GM12878 (cell line): Measurements from ENCODE around the gene FAM90A1. TPM values are rescaled to one million over a fixed set of nuclear protein-coding genes. Genes with fewer than 3 reads are reported as not detected.
"Not testable (repeated sequence)": the region's sequence is repeated elsewhere in the genome, so short reads cannot be mapped to it uniquely, and the experiment has no call there.

Experiments used
- ATAC-seq: fragments of 200-7000 bp; cut with Tn5 transposase; 3 replicates; pipeline ENCODE4 v1.9.1; 2020; ENCODE audit warnings: mild to moderate bottlenecking, moderate library complexity
- BruUV-seq: library from RNA; stranded (reverse); fragments of 400-500 nt; replicated peaks from 2 replicates; lab custom pipeline; 2021; lab: Mats Ljungman, UMichigan
- CTCF ChIA-PET: fragments of 300-600 bp; sonication (Branson Sonifier 250); formaldehyde crosslinking; extraction: SDS; loops from one replicate; lab custom pipeline; 2021; ENCODE audit warnings: inconsistent platforms; lab: Yijun Ruan, JAX
- POLR2A ChIA-PET: fragments of 350-600 bp; formaldehyde crosslinking; extraction: SDS; loops from one replicate; lab custom pipeline; 2021; ENCODE audit warnings: inconsistent platforms; lab: Charles Lee
- RAD21 ChIA-PET: fragments of 300-600 bp; sonication (Branson Sonifier 250); formaldehyde crosslinking; loops from one replicate; lab custom pipeline; 2023; ENCODE audit warnings: antibody characterized with exemption; ENCODE audit not compliant: unreplicated experiment; lab: Charles Lee
- SMC1A ChIA-PET: fragments of 300-600 bp; sonication (Branson Sonifier 250); formaldehyde crosslinking; loops from one replicate; lab custom pipeline; 2023; ENCODE audit not compliant: unreplicated experiment, uncharacterized antibody; lab: Charles Lee
- DNase-seq: peaks from one replicate; pipeline ENCODE4 v3.0.0-alpha.2; 2011; ENCODE audit warnings: low read depth, low spot score
- FAIRE-seq: peaks from 3 replicates; lab custom pipeline; 2011; peaks lifted over from hg19 to GRCh38; lab: Jason Lieb, UNC
- H2AFZ ChIP-seq: 2 replicates; pipeline ENCODE4 v1.6.0; 2011; ENCODE audit warnings: low read depth, low read length, control low read depth; ENCODE audit not compliant: control insufficient read depth
- H3K27ac ChIP-seq: 2 replicates; pipeline ENCODE4 v1.5.1; 2011; ENCODE audit warnings: control low read depth; ENCODE audit not compliant: control insufficient read depth, insufficient read depth
- H3K27me3 ChIP-seq, 2 experiments: replicated peaks in 1 of 2; 2 replicates each; pipeline versions ENCODE4 v1.6.0 to v1.6.1; 2011; ENCODE audit warnings: low read length in 1 of 2; ENCODE audit not compliant: control insufficient read depth in 2 of 2, insufficient read depth in 2 of 2
- H3K36me3 ChIP-seq, 2 experiments: 2 replicates each; pipeline ENCODE4 v1.5.1; 2011; ENCODE audit warnings: low read length in 1 of 2; ENCODE audit not compliant: control insufficient read depth in 2 of 2, insufficient read depth in 2 of 2
- H3K4me1 ChIP-seq: 2 replicates; pipeline ENCODE4 v1.6.1; 2011; ENCODE audit warnings: mild to moderate bottlenecking, low read length, moderate library complexity, mixed read lengths; ENCODE audit not compliant: control insufficient read depth, insufficient read depth
- H3K4me2 ChIP-seq: 2 replicates; pipeline ENCODE4 v1.6.0; 2011; ENCODE audit warnings: control low read depth; ENCODE audit not compliant: control insufficient read depth, insufficient read depth
- H3K4me3 ChIP-seq: fragments of 200-600 bp; sonication (generic); 2 replicates; pipeline ENCODE4 v1.5.1; 2016
- H3K79me2 ChIP-seq: 2 replicates; pipeline ENCODE4 v1.6.0; 2011; ENCODE audit warnings: low read length; ENCODE audit not compliant: control insufficient read depth, insufficient read depth
- H3K9ac ChIP-seq: 2 replicates; pipeline ENCODE4 v1.8.0; 2011; ENCODE audit warnings: low read length, control low read depth, mixed read lengths; ENCODE audit not compliant: control insufficient read depth, insufficient read depth
- H3K9me3 ChIP-seq: replicated peaks from 3 replicates; pipeline ENCODE4 v1.5.1; 2011; ENCODE audit warnings: mild to moderate bottlenecking, low read length; ENCODE audit not compliant: control insufficient read depth, insufficient read depth
- H4K20me1 ChIP-seq: 2 replicates; pipeline ENCODE4 v1.6.0; 2011; ENCODE audit not compliant: control insufficient read depth, insufficient read depth
- WGBS: methylation state at CpG from one replicate; pipeline ENCODE4 v1.1.6; 2016; ENCODE audit warnings: low lambda C conversion rate; ENCODE audit not compliant: insufficient replicate concordance, insufficient coverage; ENCODE audit errors: missing lambda C conversion rate; 5-methylcytosine and 5-hydroxymethylcytosine counted together
- in situ Hi-C: fragments of 300-500 bp; cut with MboI; formaldehyde crosslinking; loops from 9 replicates; pipeline ENCODE4 v1.14.3; 2018; ENCODE audit warnings: mixed read lengths
- intact Hi-C: fragments of 100-400 bp; cut with micrococcal nuclease; formaldehyde crosslinking; loops from one replicate; pipeline ENCODE4 v1.14.2; 2022; ENCODE audit not compliant: unreplicated experiment
- polyA plus RNA-seq, 11 experiments: library from polyadenylated mRNA; depleted of rRNA in 4 of 11; unstranded in 6 of 11; stranded (reverse) in 5 of 11; fragments of >200 nt; fragmentation: Nextera tagmentation in 4 of 11; fragmentation: Illumina TruSeq in 1 of 11; extraction: Ambion mirVana in 4 of 11; extraction: Trizol in 1 of 11; gene quantifications; 1 replicate in 1 of 11; 2 replicates in 10 of 11; pipeline versions ENCODE4 v1.2.1 to v1.2.3, GENCODE V29; 2011 to 2016; ENCODE audit warnings: inconsistent platforms in 2 of 11, missing spikeins in 2 of 11, low read depth in 1 of 11
- total RNA-seq, 4 experiments: library from RNA; depleted of rRNA in 3 of 4; stranded (reverse); fragments of >200 nt in 3 of 4; fragmentation: Illumina TruSeq in 1 of 4; extraction: Trizol in 1 of 4; gene quantifications; 2 replicates each; pipeline versions ENCODE4 v1.2.1 to v1.2.3, GENCODE V29; 2013 to 2021

The FAM90A1 gene
- total and polyA plus RNA-seq, 10 of the 15 experiments (the other 5 are each of a cell fraction or from before 2014, with no cell fraction given): 0.09 to 0.85 (median 0.46) TPM

- SMC1A ChIA-PET, ATAC-seq, H3K79me2 ChIP-seq, RAD21 ChIA-PET, H2AFZ ChIP-seq, H3K4me2 ChIP-seq, H3K36me3 ChIP-seq, H3K9ac ChIP-seq, POLR2A ChIA-PET, DNase-seq, H3K27ac ChIP-seq, H3K4me3 ChIP-seq, H3K9me3 ChIP-seq, H3K27me3 ChIP-seq, H4K20me1 ChIP-seq, H3K4me1 ChIP-seq, FAIRE-seq, BruUV-seq, CTCF ChIA-PET, in situ Hi-C loops: not testable (repeated sequence)
- intact Hi-C loops: loop anchor here (10.0 kb wide), 1 partner anchor 47 kb away; no protein-coding TSS in a partner anchor
- 18% methylated on average over 2 of the region's 2 CpGs for WGBS
Measured at GRCh38 chr12:8188088-8188487, 39.3 kb downstream of the FAM90A1 start.

- H3K79me2 ChIP-seq, H3K36me3 ChIP-seq, H3K9me3 ChIP-seq, H3K4me2 ChIP-seq, H3K4me1 ChIP-seq, H4K20me1 ChIP-seq, CTCF ChIA-PET, ATAC-seq, H3K4me3 ChIP-seq, SMC1A ChIA-PET, BruUV-seq, H2AFZ ChIP-seq, RAD21 ChIA-PET, H3K9ac ChIP-seq, FAIRE-seq, DNase-seq, in situ Hi-C loops, H3K27ac ChIP-seq, POLR2A ChIA-PET, H3K27me3 ChIP-seq: not testable (repeated sequence)
- intact Hi-C loops: loop anchor here (10.0 kb wide), 1 partner anchor 51 kb away; no protein-coding TSS in a partner anchor
- no CpG with 5 or more reads among the region's 28 CpGs for WGBS
Measured at GRCh38 chr12:8184206-8184605, 43.2 kb downstream of the FAM90A1 start.

DNA sequence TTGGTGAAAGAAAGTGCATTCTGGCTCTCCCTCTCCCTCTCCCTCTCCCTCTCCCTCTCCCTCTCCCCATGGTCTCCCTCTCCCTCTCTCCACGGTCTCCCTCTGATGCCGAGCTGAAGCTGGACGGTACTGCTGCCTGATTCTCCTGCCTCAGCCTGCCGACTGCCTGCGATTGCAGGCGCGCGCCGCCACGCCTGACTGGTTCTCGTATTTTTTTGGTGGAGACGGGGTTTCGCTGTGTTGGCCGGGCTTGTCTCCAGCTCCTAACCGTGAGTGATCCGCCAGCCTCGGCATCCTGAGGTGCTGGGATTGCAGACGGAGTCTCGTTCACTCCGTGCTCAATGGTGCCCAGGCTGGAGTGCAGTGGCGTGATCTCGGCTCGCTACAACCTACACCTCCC lies 44.1 kb downstream of the FAM90A1 start:
- H3K9ac ChIP-seq, H3K4me1 ChIP-seq, SMC1A ChIA-PET, BruUV-seq, H3K27ac ChIP-seq, H3K9me3 ChIP-seq, CTCF ChIA-PET, H3K79me2 ChIP-seq, in situ Hi-C loops, H2AFZ ChIP-seq, DNase-seq, H4K20me1 ChIP-seq, FAIRE-seq, H3K4me3 ChIP-seq, H3K36me3 ChIP-seq, ATAC-seq, H3K4me2 ChIP-seq, H3K27me3 ChIP-seq, POLR2A ChIA-PET, RAD21 ChIA-PET: not testable (repeated sequence)
- 94% methylated on average over 21 of the region's 23 CpGs for WGBS
- intact Hi-C loops: loop anchor here (10.0 kb wide), 1 partner anchor 51 kb away; no protein-coding TSS in a partner anchor

DNA sequence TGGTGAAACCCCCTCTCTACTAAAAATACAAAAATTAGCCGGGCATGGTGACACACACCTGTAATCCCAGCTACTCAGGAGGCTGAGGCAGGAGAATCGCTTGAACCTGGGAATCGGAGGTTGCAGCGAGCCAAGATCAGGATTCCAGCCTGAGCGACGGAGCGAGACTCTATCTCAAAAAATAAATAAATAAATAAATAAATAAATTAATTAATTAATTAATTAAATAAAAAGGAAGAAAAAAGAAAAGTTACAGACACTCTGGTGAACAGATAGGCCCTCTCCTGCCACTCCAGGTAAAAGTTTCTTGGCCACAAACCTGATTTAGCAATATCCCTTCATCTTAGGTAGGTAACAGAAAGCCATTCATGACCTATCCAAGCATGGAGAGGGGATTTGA lies 44.5 kb downstream of the FAM90A1 start:
- RAD21 ChIA-PET, H2AFZ ChIP-seq, SMC1A ChIA-PET, H4K20me1 ChIP-seq, POLR2A ChIA-PET, in situ Hi-C loops, H3K79me2 ChIP-seq, H3K9me3 ChIP-seq, ATAC-seq, H3K27me3 ChIP-seq, H3K4me3 ChIP-seq, BruUV-seq, H3K27ac ChIP-seq, H3K36me3 ChIP-seq, DNase-seq, H3K4me1 ChIP-seq, H3K9ac ChIP-seq, H3K4me2 ChIP-seq, FAIRE-seq, CTCF ChIA-PET: not testable (repeated sequence)
- WGBS: 88% methylated on average over 7 of the region's 7 CpGs
- intact Hi-C loops: loop anchor here (10.0 kb wide), 1 partner anchor 52 kb away; no protein-coding TSS in a partner anchor
